Suprapubic skin (tissue), 4 donors: ENCODE measurements around the gene ERFL.

Source experiments
- CTCF ChIP-seq, 2 donors: fragments of 200-600 bp in 1 of 2; fragments of 450-650 bp in 1 of 2; sonication (generic) in 1 of 2; IDR thresholded peaks; one replicate each; pipeline ENCODE4 v1.5.1; 2016 to 2019; ENCODE audit warnings: antibody characterized with exemption in 2 of 2, mild to moderate bottlenecking in 1 of 2, moderate library complexity in 1 of 2
- EP300 ChIP-seq: sonication (generic); formaldehyde crosslinking; IDR thresholded peaks from one replicate; pipeline ENCODE4 v1.6.1; 2017; ENCODE audit warnings: antibody characterized with exemption
- POLR2A ChIP-seq, 2 donors: fragments of 450-650 bp; IDR thresholded peaks; one replicate each; pipeline ENCODE4 v1.6.1; 2017; ENCODE audit warnings: antibody characterized with exemption in 2 of 2, mild to moderate bottlenecking in 2 of 2, moderate library complexity in 2 of 2
- POLR2AphosphoS5 ChIP-seq, 3 donors: sonication (generic); formaldehyde crosslinking; IDR thresholded peaks; one replicate each; pipeline ENCODE4 v1.6.1; 2017; ENCODE audit warnings: antibody characterized with exemption in 3 of 3

- TF ChIP-seq CTCF (IDR thresholded peaks at IDR 0.05) (no peak), EP300 (no peak), POLR2A (IDR thresholded peaks at IDR 0.05) (peak in 1 of 2 donors; percentile 38), POLR2AphosphoS5 (IDR thresholded peaks at IDR 0.05) (peak in 2 of 3 donors; percentile 49 to 61)
Measured at GRCh38 chr19:41883821-41884733, 44.2 kb downstream of the ERFL start.
